Activated naive CD8-positive, alpha-beta T cell (primary cell): ENCODE data around the gene NKX1-1.

Experiments used
- H3K27ac Mint-ChIP-seq: one replicate; pipeline ENCODE4 v1.8.0; 2021; ENCODE audit warnings: mixed read lengths
- H3K27me3 Mint-ChIP-seq: one replicate; pipeline ENCODE4 v1.8.0; 2021; ENCODE audit warnings: mixed read lengths
- H3K36me3 Mint-ChIP-seq: one replicate; pipeline ENCODE4 v1.8.0; 2021; ENCODE audit warnings: mixed read lengths
- H3K4me1 Mint-ChIP-seq: one replicate; pipeline ENCODE4 v1.8.0; 2021; ENCODE audit warnings: low read depth, mixed read lengths
- H3K4me3 Mint-ChIP-seq: one replicate; pipeline ENCODE4 v1.8.0; 2021; ENCODE audit warnings: mild to moderate bottlenecking, mixed read lengths
- H3K9me3 Mint-ChIP-seq: one replicate; pipeline ENCODE4 v1.8.0; 2021; ENCODE audit warnings: low read depth, mixed read lengths

Gene NKX1-1

GRCh38 chr4:1367230-1367935 is 38.9 kb downstream of the NKX1-1 start:
- no peaks in the 10 kb centered on the region for H3K27me3 Mint-ChIP-seq
- H3K27ac Mint-ChIP-seq: no peak overlapping the region
- H3K4me3 Mint-ChIP-seq: no peak overlapping the region
- H3K9me3 Mint-ChIP-seq: no peaks in the 10 kb centered on the region
- peaks cover 6% of the 10 kb centered on the region for H3K36me3 Mint-ChIP-seq
- H3K4me1 Mint-ChIP-seq: no peaks in the 10 kb centered on the region

DNA sequence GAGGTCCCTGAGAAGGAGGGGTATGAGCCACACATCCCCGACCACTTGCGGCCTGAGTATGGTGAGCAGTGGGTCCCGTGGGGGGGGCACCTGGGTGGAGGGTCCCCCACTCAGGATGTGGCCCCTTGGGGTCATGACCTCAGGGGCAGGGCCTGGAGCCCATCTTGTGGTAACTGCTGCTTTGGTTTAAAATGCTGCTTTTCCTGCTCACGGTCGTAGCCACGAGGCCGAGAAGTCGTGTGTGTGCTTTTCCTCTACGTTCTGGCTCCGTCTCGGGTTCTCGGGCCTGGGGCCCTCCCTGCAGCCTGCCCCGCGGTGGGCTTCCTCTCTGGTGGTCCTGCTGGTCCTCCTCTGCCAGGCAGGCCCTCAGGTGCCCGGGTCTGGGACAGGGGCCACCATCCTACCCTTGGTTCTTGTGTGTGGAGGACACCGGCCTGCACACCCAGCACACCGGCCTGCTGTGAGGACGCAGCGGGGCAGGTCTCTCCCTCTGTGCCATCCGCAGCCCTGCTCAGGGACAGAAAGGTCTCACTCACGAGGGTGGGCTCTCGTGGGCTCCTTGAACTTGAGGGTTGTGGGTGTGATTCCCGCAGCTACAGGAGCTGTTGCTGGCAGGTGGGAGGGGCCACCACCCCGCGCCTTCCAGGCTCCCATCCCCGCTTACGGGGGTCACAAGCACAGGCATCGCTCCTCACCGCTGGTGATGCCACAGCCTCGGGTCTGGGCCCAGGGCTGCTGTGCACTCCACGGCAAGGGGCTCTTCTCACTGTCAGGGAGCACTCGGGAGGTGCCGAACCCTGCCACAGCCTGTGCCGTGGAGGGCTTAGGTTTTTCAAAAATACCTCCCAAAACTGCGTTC is 39.6 kb downstream of the NKX1-1 start:
- Mint-ChIP-seq H3K27me3 (no peaks in the 10 kb centered on the region), H3K4me3 (no peak overlapping the region), H3K9me3 (no peaks in the 10 kb centered on the region), H3K36me3 (peaks cover 4% of the 10 kb centered on the region), H3K27ac (no peak overlapping the region), H3K4me1 (no peaks in the 10 kb centered on the region)

DNA sequence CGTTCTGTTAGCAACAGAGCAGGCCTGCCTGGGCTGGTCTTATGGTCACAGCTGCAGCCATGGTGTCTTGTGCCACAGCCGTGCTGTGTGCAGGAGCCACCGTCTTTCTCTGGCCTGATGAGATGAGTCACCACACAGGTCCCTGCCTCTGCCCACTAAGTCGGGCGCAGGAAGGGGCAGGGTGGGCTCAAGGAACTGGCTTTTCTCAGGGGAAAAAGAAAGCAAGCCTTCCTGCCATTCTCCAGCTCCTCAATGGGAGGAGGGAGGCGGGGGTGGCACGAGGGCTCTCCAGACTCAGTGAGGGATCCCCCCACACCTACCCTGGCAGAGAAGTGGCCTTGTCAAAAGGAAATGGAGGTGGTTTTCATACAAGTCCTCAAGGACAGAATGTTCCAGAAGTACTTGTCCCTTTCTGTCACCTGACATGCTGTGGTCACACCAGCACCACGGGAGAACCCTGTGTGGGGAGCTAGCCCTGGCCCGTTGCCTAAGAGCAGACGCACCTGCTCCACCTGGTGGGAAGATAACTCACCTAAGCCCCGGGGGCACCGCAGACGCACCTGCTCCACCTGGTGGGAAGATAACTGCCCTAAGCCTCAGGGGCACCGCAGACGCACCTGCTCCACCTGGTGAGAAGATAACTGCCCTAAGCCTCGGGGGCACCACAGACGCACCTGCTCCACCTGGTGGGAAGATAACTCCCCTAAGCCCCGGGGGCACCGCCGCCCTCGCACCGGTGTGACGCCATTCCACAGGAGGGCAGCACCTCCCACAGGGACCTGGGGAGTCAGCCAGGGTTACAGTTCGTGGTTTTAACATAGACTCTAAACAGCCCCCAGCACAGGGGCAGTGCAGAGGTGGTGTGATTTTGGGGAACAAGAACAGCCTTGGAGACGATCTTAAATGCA is 40.7 kb downstream of the NKX1-1 start:
- H3K27me3 Mint-ChIP-seq: no peaks in the 10 kb centered on the region
- H3K4me3 Mint-ChIP-seq: no peak overlapping the region
- no peaks in the 10 kb centered on the region for H3K4me1 Mint-ChIP-seq
- peaks cover 2% of the 10 kb centered on the region for H3K36me3 Mint-ChIP-seq
- H3K9me3 Mint-ChIP-seq: no peaks in the 10 kb centered on the region
- H3K27ac Mint-ChIP-seq: no peak overlapping the region

GRCh38 chr4:1364748-1365147 is 41.5 kb downstream of the NKX1-1 start:
- H3K27me3 Mint-ChIP-seq: no peaks in the 10 kb centered on the region
- H3K9me3 Mint-ChIP-seq: no peaks in the 10 kb centered on the region
- H3K27ac Mint-ChIP-seq: no peak overlapping the region
- no peak overlapping the region for H3K4me3 Mint-ChIP-seq
- no peaks in the 10 kb centered on the region for H3K4me1 Mint-ChIP-seq
- H3K36me3 Mint-ChIP-seq: peaks cover 2% of the 10 kb centered on the region

GRCh38 chr4:1364217-1364616 is 42.0 kb downstream of the NKX1-1 start:
- H3K27ac Mint-ChIP-seq: no peak overlapping the region
- H3K4me3 Mint-ChIP-seq: no peak overlapping the region
- H3K36me3 Mint-ChIP-seq: peaks cover 2% of the 10 kb centered on the region
- H3K4me1 Mint-ChIP-seq: no peaks in the 10 kb centered on the region
- H3K9me3 Mint-ChIP-seq: no peaks in the 10 kb centered on the region
- no peaks in the 10 kb centered on the region for H3K27me3 Mint-ChIP-seq

GRCh38 chr4:1363513-1363912 is 42.7 kb downstream of the NKX1-1 start:
- H3K4me1 Mint-ChIP-seq: no peaks in the 10 kb centered on the region
- no peak overlapping the region for H3K27ac Mint-ChIP-seq
- H3K9me3 Mint-ChIP-seq: no peaks in the 10 kb centered on the region
- H3K4me3 Mint-ChIP-seq: no peak overlapping the region
- no peaks in the 10 kb centered on the region for H3K27me3 Mint-ChIP-seq
- H3K36me3 Mint-ChIP-seq: peaks cover 2% of the 10 kb centered on the region

- Mint-ChIP-seq H3K36me3 (peaks cover 2% of the 10 kb centered on the region), H3K27me3 (no peaks in the 10 kb centered on the region), H3K4me3 (no peak overlapping the region), H3K27ac (no peak overlapping the region), H3K4me1 (no peaks in the 10 kb centered on the region), H3K9me3 (no peaks in the 10 kb centered on the region)
These were observed 43.7 kb downstream of the NKX1-1 start for GRCh38 chr4:1362521-1362920.

GRCh38 chr4:1362046-1362445 is 44.2 kb downstream of the NKX1-1 start:
- H3K36me3 Mint-ChIP-seq: peaks cover 2% of the 10 kb centered on the region
- H3K27ac Mint-ChIP-seq: no peak overlapping the region
- H3K4me1 Mint-ChIP-seq: no peaks in the 10 kb centered on the region
- no peaks in the 10 kb centered on the region for H3K9me3 Mint-ChIP-seq
- no peaks in the 10 kb centered on the region for H3K27me3 Mint-ChIP-seq
- H3K4me3 Mint-ChIP-seq: no peak overlapping the region

DNA sequence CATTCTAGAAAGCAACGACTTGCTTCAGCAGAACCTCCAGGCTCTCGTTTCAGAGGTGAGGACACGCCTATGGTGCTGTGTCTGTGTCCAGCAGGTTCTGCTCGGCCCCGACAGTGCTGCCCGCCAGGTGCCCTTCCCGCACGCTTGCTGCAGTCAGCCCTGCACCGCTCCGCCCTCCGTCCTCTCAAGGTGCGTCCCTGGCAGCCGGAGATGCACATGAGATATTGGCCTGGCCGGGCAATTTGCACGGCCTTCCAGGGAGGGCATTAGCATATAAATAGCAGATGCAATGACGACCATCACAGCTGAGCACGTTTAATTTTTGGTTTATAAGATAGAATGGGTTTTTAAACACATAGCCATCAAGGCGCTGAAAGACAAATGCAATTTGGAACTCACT is 44.8 kb downstream of the NKX1-1 start:
- H3K4me3 Mint-ChIP-seq: no peak overlapping the region
- no peak overlapping the region for H3K27ac Mint-ChIP-seq
- no peaks in the 10 kb centered on the region for H3K9me3 Mint-ChIP-seq
- no peaks in the 10 kb centered on the region for H3K27me3 Mint-ChIP-seq
- H3K4me1 Mint-ChIP-seq: no peaks in the 10 kb centered on the region
- peaks cover 2% of the 10 kb centered on the region for H3K36me3 Mint-ChIP-seq

- Mint-ChIP-seq H3K4me1 (peaks cover 2% of the 10 kb centered on the region), H3K4me3 (no peak overlapping the region), H3K36me3 (peaks cover 2% of the 10 kb centered on the region), H3K27me3 (no peaks in the 10 kb centered on the region), H3K27ac (no peak overlapping the region), H3K9me3 (no peaks in the 10 kb centered on the region)
These were observed 45.6 kb downstream of the NKX1-1 start for GRCh38 chr4:1360423-1361283.

GRCh38 chr4:1359976-1360375 is 46.3 kb downstream of the NKX1-1 start:
- Mint-ChIP-seq H3K4me1 (peaks cover 2% of the 10 kb centered on the region), H3K9me3 (no peaks in the 10 kb centered on the region), H3K4me3 (no peak overlapping the region), H3K27me3 (no peaks in the 10 kb centered on the region), H3K36me3 (peaks cover 2% of the 10 kb centered on the region), H3K27ac (no peak overlapping the region)

DNA sequence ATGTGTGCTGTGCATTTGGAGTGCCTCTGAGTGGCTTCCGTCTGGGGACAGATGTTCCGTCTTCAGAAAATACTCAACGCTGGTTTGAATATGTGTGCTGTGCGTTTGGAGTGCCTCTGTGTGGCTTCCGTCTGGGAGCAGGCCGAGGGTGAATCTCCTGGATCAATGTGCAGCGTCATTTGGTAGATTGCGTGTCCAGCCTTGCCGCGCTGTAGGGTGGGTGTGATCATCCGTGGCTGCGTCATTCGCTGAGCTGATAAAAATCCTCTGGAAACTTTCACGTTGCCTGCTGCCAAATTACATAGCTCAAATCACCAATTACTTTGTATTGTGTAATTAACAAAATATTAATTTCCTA is 47.1 kb downstream of the NKX1-1 start:
- H3K9me3 Mint-ChIP-seq: no peaks in the 10 kb centered on the region
- peaks cover 2% of the 10 kb centered on the region for H3K36me3 Mint-ChIP-seq
- no peak overlapping the region for H3K4me3 Mint-ChIP-seq
- H3K27me3 Mint-ChIP-seq: no peaks in the 10 kb centered on the region
- H3K27ac Mint-ChIP-seq: no peak overlapping the region
- H3K4me1 Mint-ChIP-seq: peaks cover 2% of the 10 kb centered on the region

- no peaks in the 10 kb centered on the region for H3K27me3 Mint-ChIP-seq
- no peak overlapping the region for H3K27ac Mint-ChIP-seq
- H3K36me3 Mint-ChIP-seq: peaks cover 2% of the 10 kb centered on the region
These were observed 47.7 kb downstream of the NKX1-1 start for GRCh38 chr4:1358421-1359143.

More at GRCh38 chr4:1358421-1359143, 47.7 kb downstream of the NKX1-1 start:
- no peak overlapping the region for H3K4me3 Mint-ChIP-seq
- peaks cover 2% of the 10 kb centered on the region for H3K4me1 Mint-ChIP-seq
- no peaks in the 10 kb centered on the region for H3K9me3 Mint-ChIP-seq
